G401 (cell line): Measurements from ENCODE around the gene LIMK1. TPM values are rescaled to one million over a fixed set of nuclear protein-coding genes. Genes with fewer than 3 reads are reported as not detected.
A peak's percentile ranks its signal among the peaks of the same experiment; 100 is the strongest.
"Not testable (repeated sequence)": the region's sequence is repeated elsewhere in the genome, so short reads cannot be mapped to it uniquely, and the experiment has no call there.

Experiments used
- DNase-seq: peaks from one replicate; pipeline ENCODE4 v3.0.0-alpha.2; 2015; ENCODE audit warnings: low spot score
- in situ Hi-C: cut with HindIII; loops from 2 replicates; pipeline ENCODE4 v1.10.0; 2016; ENCODE audit warnings: low sequenced_read_pairs, mixed read lengths
- total RNA-seq: library from RNA; depleted of rRNA; stranded (reverse); fragments of >200 nt; shearing (Covaris generic); gene quantifications from 2 replicates; pipeline ENCODE4 v1.2.3, GENCODE V29; 2014; rRNA removed

Gene LIMK1
- total RNA-seq, 1 experiment from 2014 or later, result 49.4 TPM

- in situ Hi-C loops, result no loop called here
- DNase-seq, result no peak
Measured at GRCh38 chr7:74155810-74156395, 72.3 kb downstream of the LIMK1 start.

- DNase-seq, result no peak
- in situ Hi-C loops, result no loop called here
Measured at GRCh38 chr7:74157605-74158004, 74.0 kb downstream of the LIMK1 start.

- peak; percentile 23 for DNase-seq
- in situ Hi-C loops, result no loop called here
Measured at GRCh38 chr7:74164985-74165456, 81.4 kb downstream of the LIMK1 start.

GRCh38 chr7:74165867-74166593, 82.4 kb downstream of the LIMK1 start:
- in situ Hi-C loops, result no loop called here

GRCh38 chr7:74167324-74167723, 83.7 kb downstream of the LIMK1 start:
- DNase-seq, in situ Hi-C loops: not testable (repeated sequence)

More at GRCh38 chr7:74165867-74166593, 82.4 kb downstream of the LIMK1 start:
- no peak for DNase-seq

Other genes starting within 250 kb of the LIMK1 start
- gene METTL27, start 241.3 kb upstream of the LIMK1 start, total RNA-seq, result not detected in 2 replicates
- gene TMEM270, start 222.6 kb upstream of the LIMK1 start, total RNA-seq, result not detected in 2 replicates
- 0.20 TPM in 1 of 2 replicates, not detected in the other for gene ELN, start 55.6 kb upstream of the LIMK1 start, total RNA-seq
- gene EIF4H, start 90.6 kb downstream of the LIMK1 start, total RNA-seq, result 404 and 445 TPM in 2 replicates
- gene LAT2, start 126.2 kb downstream of the LIMK1 start, total RNA-seq, result not detected in 2 replicates
- gene RFC2, start 170.6 kb downstream of the LIMK1 start, total RNA-seq, result 40.6 and 47.9 TPM in 2 replicates
- gene CLIP2, start 205.6 kb downstream of the LIMK1 start, total RNA-seq, result 33.2 and 34.2 TPM in 2 replicates